ENCODE results near the gene PRRC2A. TPM values are rescaled to one million over a fixed set of nuclear protein-coding genes. Genes with fewer than 3 reads are reported as not detected.

PRRC2A gene
- polyA plus RNA-seq, 1 donor from 2014 or later = 39.9 TPM

DNA sequence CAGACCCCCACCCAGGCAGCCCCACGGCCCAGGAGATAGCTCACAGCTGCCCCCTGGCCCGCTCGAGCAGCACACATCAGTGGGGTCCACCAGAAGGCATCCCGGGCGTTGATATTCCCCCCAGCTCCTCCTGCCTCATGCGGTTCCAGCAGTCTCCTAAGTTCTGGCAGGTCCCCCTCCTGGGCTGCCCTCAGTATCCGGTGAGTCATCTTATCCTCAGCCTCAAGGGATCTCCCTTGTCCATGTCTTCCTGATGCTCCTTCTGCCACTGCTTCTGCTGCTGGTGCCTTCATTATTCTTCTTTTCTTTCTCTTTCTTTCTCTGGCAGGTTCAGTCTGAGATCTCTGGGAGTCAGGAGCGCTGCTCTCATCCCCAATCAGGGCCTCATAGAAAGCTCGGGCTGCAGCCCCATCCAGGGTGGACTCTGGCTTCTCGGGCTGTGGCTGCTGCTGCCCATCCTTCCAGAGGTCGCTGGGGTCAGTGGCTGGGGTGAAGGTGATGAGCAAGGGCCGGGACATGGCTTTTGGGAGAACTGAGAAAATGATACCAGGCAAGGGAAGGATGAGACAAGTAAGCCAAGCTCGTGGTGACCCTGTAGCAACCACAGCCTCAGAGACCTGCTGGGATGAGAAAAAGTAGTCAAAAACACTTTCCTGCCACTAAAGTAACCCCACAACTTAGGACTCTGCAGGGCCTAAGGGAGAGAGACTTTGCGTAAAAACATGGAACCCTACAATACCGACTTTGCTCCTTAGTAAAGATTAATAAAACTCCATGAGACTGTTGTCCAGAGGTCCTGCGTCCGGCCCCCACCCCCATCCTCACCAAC is 43.7 kb downstream of the PRRC2A start:
- TF ChIP-seq, protein P1, sequence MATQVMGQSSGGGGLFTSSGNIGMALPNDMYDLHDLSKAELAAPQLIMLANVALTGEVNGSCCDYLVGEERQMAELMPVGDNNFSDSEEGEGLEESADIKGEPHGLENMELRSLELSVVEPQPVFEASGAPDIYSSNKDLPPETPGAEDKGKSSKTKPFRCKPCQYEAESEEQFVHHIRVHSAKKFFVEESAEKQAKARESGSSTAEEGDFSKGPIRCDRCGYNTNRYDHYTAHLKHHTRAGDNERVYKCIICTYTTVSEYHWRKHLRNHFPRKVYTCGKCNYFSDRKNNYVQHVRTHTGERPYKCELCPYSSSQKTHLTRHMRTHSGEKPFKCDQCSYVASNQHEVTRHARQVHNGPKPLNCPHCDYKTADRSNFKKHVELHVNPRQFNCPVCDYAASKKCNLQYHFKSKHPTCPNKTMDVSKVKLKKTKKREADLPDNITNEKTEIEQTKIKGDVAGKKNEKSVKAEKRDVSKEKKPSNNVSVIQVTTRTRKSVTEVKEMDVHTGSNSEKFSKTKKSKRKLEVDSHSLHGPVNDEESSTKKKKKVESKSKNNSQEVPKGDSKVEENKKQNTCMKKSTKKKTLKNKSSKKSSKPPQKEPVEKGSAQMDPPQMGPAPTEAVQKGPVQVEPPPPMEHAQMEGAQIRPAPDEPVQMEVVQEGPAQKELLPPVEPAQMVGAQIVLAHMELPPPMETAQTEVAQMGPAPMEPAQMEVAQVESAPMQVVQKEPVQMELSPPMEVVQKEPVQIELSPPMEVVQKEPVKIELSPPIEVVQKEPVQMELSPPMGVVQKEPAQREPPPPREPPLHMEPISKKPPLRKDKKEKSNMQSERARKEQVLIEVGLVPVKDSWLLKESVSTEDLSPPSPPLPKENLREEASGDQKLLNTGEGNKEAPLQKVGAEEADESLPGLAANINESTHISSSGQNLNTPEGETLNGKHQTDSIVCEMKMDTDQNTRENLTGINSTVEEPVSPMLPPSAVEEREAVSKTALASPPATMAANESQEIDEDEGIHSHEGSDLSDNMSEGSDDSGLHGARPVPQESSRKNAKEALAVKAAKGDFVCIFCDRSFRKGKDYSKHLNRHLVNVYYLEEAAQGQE (IDR thresholded peaks at IDR 0.05; ENCODE audit: borderline replicate concordance) = no peak
- no peak for TF ChIP-seq EZH2 (IDR thresholded peaks at IDR 0.05; ENCODE audit: borderline replicate concordance, insufficient read depth, low read length, poor library complexity, severe bottlenecking)
- TF ChIP-seq RAD21 (conservative IDR thresholded peaks at IDR 0.05) = no peak
- no peak for TF ChIP-seq EP300 (conservative IDR thresholded peaks at IDR 0.05; ENCODE audit: poor library complexity, severe bottlenecking)
- TF ChIP-seq POLR2AphosphoS5 (IDR thresholded peaks at IDR 0.05) = no peak
- TF ChIP-seq MXI1 (conservative IDR thresholded peaks at IDR 0.05; ENCODE audit: poor library complexity, severe bottlenecking) = no peak
- TF ChIP-seq, protein P2, sequence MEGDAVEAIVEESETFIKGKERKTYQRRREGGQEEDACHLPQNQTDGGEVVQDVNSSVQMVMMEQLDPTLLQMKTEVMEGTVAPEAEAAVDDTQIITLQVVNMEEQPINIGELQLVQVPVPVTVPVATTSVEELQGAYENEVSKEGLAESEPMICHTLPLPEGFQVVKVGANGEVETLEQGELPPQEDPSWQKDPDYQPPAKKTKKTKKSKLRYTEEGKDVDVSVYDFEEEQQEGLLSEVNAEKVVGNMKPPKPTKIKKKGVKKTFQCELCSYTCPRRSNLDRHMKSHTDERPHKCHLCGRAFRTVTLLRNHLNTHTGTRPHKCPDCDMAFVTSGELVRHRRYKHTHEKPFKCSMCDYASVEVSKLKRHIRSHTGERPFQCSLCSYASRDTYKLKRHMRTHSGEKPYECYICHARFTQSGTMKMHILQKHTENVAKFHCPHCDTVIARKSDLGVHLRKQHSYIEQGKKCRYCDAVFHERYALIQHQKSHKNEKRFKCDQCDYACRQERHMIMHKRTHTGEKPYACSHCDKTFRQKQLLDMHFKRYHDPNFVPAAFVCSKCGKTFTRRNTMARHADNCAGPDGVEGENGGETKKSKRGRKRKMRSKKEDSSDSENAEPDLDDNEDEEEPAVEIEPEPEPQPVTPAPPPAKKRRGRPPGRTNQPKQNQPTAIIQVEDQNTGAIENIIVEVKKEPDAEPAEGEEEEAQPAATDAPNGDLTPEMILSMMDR (IDR thresholded peaks at IDR 0.05; ENCODE audit: poor library complexity, severe bottlenecking) = no peak
- Histone ChIP-seq H3K27me3 (ENCODE audit: insufficient read depth, low read depth, low read length) (no peaks in the 10 kb centered on the region), H3K9me3 (ENCODE audit: low read length) (no peaks in the 10 kb centered on the region), H2AFZ (ENCODE audit: low read depth, low read length) (peak overlapping the region; percentile 47), H3F3A (ENCODE audit: insufficient read depth, low read length, poor library complexity, severe bottlenecking) (no peaks in the 10 kb centered on the region), H3K9ac (ENCODE audit: low read length) (peak overlapping the region; percentile 81), H3K27ac (ENCODE audit: low read length) (peak overlapping the region; percentile 85), H4K20me1 (ENCODE audit: insufficient read depth) (no peaks in the 10 kb centered on the region), H3K79me2 (replicated peaks; ENCODE audit: insufficient read depth, low read length) (peaks cover 49% of the 10 kb centered on the region), H3K9me2 (ENCODE audit: insufficient read depth, low read length) (no peaks in the 10 kb centered on the region), H3K4me3 (ENCODE audit: low read length) (peak overlapping the region; percentile 88), H3K36me3 (ENCODE audit: insufficient read depth, low read length) (no peaks in the 10 kb centered on the region), H3K4me2 (ENCODE audit: low read length) (peak overlapping the region; percentile 68)

DNA sequence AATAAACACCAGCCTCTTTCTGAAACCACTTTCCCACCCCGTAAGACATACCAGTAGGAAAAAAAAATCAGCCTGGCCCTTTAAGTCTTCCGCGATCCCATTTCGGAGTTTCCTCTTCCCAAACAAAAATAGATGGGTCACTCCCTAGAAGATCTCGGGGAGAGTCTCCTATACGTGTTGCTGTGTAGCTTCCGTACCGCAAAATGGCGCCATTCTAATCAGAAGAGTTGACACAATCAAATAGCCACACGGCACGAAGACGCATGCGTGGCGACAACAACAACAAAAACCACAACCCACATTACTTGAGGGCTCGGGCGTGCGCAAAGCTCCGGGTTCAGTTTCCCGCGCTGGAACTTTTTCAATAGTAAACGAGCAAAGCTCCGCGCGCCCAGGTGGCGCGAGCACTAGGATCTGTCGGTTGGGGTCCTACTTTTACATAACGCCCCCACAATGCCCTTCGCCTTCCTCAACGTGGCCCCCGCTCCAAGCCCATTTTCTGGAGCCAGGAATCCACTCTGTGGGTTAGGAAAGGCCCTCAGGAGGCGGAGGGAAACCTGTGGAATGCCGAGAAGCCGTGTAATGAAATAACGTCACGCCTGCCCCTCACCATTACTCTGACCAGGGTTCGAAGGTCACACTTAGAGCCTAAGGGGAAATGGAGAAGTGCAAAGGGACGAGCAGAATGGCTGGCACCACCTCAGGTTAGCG is 44.4 kb downstream of the PRRC2A start, which contains the start of gene GPANK1:
Gene GPANK1, minus strand, starts transcription at position 208 of the 711 bp plus-strand sequence. CDS start 519 bp downstream, outside the sequence.
- Histone ChIP-seq H3K9ac (ENCODE audit: low read length) (peak within 1 kb of the TSS; percentile 87), H2AFZ (ENCODE audit: low read depth, low read length) (peak within 1 kb of the TSS; percentile 65), H4K20me1 (ENCODE audit: insufficient read depth) (no peaks in the 10 kb centered on the region), H3K36me3 (ENCODE audit: insufficient read depth, low read length) (no peaks in the 10 kb centered on the region), H3K79me2 (replicated peaks; ENCODE audit: insufficient read depth, low read length) (peaks cover 42% of the 10 kb centered on the region), H3K27me3 (ENCODE audit: insufficient read depth, low read depth, low read length) (no peaks in the 10 kb centered on the region), H3K9me2 (ENCODE audit: insufficient read depth, low read length) (no peaks in the 10 kb centered on the region), H3K27ac (ENCODE audit: low read length) (peak within 1 kb of the TSS; percentile 85), H3K9me3 (ENCODE audit: low read length) (no peaks in the 10 kb centered on the region), H3K4me3 (ENCODE audit: low read length) (peak within 1 kb of the TSS; percentile 88), H3K4me2 (ENCODE audit: low read length) (peak within 1 kb of the TSS; percentile 68), H3F3A (ENCODE audit: insufficient read depth, low read length, poor library complexity, severe bottlenecking) (no peaks in the 10 kb centered on the region)
- peak; percentile 62 for TF ChIP-seq POLR2AphosphoS5 (IDR thresholded peaks at IDR 0.05)
- TF ChIP-seq RAD21 (conservative IDR thresholded peaks at IDR 0.05) = no peak
- TF ChIP-seq EP300 (conservative IDR thresholded peaks at IDR 0.05; ENCODE audit: poor library complexity, severe bottlenecking) = no peak
- TF ChIP-seq MXI1 (conservative IDR thresholded peaks at IDR 0.05; ENCODE audit: poor library complexity, severe bottlenecking) = peak; percentile 92
- TF ChIP-seq SMC3 (conservative IDR thresholded peaks at IDR 0.05; ENCODE audit: poor library complexity) = peak; percentile 12
- TF ChIP-seq, protein P1 (IDR thresholded peaks at IDR 0.05; ENCODE audit: borderline replicate concordance) = peak; percentile 38
- TF ChIP-seq, protein P2 (IDR thresholded peaks at IDR 0.05; ENCODE audit: poor library complexity, severe bottlenecking) = peak; percentile 26
- no peak for TF ChIP-seq EZH2 (IDR thresholded peaks at IDR 0.05; ENCODE audit: borderline replicate concordance, insufficient read depth, low read length, poor library complexity, severe bottlenecking)
- TF ChIP-seq TAF1 (IDR thresholded peaks at IDR 0.05; ENCODE audit: low read depth) = peak; percentile 62

Data from neural cell (in vitro differentiated cells).